Measurements from ENCODE around the gene CYP51A1. TPM values are rescaled to one million over a fixed set of nuclear protein-coding genes. Genes with fewer than 3 reads are reported as not detected.

CYP51A1 gene
- total and polyA plus RNA-seq, 2 of the 13 experiments (the other 11 are each of a cell fraction or from before 2014, with no cell fraction given): 15.4 to 260 TPM

DNA sequence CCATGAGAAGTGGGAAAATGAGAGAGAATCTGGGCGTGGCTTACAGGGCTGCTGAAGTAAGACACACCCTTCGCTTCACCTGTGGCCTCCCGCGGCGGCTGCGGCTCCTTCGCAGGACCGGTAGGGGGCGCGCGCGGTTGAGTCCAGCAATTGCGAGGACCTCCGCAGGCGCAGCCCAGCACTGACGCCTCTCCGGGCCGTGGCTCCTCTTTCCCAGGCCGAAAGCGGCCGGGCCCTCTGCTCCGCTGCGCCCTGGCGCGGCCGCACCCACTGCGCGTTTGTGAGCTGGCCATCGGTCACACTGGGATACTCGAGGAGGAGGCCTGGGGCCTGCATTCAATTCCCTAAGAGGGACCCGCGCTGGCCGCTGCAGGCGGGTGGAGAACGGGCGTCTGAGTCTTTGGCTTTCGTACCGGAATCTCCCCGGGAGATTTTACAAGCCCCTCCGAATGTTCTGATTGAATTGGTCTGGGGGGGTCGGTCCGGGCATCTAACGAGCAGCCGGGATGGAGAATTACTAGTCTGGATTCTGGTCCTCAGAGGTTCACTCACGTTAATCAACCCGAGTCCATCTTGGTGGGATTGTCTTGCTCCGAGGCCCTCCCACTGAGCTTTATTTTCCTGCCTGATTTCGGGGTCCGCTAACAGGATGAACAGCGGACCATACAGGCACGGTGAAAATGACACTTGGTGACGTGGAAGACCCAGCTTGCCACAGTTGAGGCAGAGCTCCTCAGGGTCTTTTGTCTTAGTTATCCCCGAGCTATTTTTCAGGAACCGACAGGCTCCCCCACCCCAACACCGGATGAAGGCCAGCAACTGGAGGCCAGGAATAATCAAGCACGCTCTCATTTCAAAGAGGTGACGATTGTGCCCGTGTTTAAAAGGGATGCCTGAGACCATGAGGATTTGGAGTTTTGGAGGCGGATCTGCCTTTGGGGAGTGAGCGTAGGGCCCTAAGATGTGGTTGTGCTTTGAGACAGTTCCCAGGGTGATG, 44.9 kb upstream of the CYP51A1 start, which contains the start of gene LRRD1 (continued):
- TF ChIP-seq NFAT5 (CRISPR knock-in tag; IDR thresholded peaks at IDR 0.05): peak; percentile 70; the same call in 1 of the 2 replicates
- TF ChIP-seq PAX8 (CRISPR knock-in tag; IDR thresholded peaks at IDR 0.05; ENCODE audit: borderline replicate concordance): no peak
- no peak for TF ChIP-seq SNAI1 (CRISPR knock-in tag; IDR thresholded peaks at IDR 0.05; ENCODE audit: borderline replicate concordance)
- TF ChIP-seq ZMAT5 (CRISPR knock-in tag; IDR thresholded peaks at IDR 0.05; ENCODE audit: borderline replicate concordance, low read depth): no peak
- no peak for TF ChIP-seq AKAP8 (CRISPR knock-in tag; IDR thresholded peaks at IDR 0.05)
- 0 out of 2 replicates have a peak, but pooled peaks have one; percentile 19 for TF ChIP-seq KLF11 (CRISPR knock-in tag; IDR thresholded peaks at IDR 0.05)
- 0 out of 2 replicates have a peak, but pooled peaks have one; percentile 63 for TF ChIP-seq ZFP82 (CRISPR knock-in tag; IDR thresholded peaks at IDR 0.05; ENCODE audit: borderline replicate concordance)
- no peak for TF ChIP-seq ZNF709 (CRISPR knock-in tag; IDR thresholded peaks at IDR 0.05)
- no peak for TF ChIP-seq PAF1 (CRISPR knock-in tag; IDR thresholded peaks at IDR 0.05)
- TF ChIP-seq RCOR2 (CRISPR knock-in tag; IDR thresholded peaks at IDR 0.05): 0 out of 2 replicates have a peak, but pooled peaks have one; percentile 34
- TF ChIP-seq ELF3 (CRISPR knock-in tag; IDR thresholded peaks at IDR 0.05): no peak
- TF ChIP-seq PITX1 (CRISPR knock-in tag; IDR thresholded peaks at IDR 0.05): no peak
- no peak for TF ChIP-seq FOXK2 (IDR thresholded peaks at IDR 0.05)
- TF ChIP-seq THAP8 (CRISPR knock-in tag; IDR thresholded peaks at IDR 0.05; ENCODE audit: borderline replicate concordance): no peak
- TF ChIP-seq SNAPC2 (CRISPR knock-in tag; IDR thresholded peaks at IDR 0.05): no peak
- 0 out of 2 replicates have a peak, but pooled peaks have one; percentile 32 for TF ChIP-seq NR2C2 (CRISPR knock-in tag; IDR thresholded peaks at IDR 0.05; ENCODE audit: borderline replicate concordance)
- TF ChIP-seq CREB1 (IDR thresholded peaks at IDR 0.05): no peak
- TF ChIP-seq CREB1 (CRISPR knock-in tag; IDR thresholded peaks at IDR 0.05): no peak
- no peak for TF ChIP-seq NFATC3 (CRISPR knock-in tag; IDR thresholded peaks at IDR 0.05)
- no peak for TF ChIP-seq SRSF4 (IDR thresholded peaks at IDR 0.05; ENCODE audit: low read depth, low read length, poor library complexity, severe bottlenecking)
- TF ChIP-seq AHR (CRISPR knock-in tag; IDR thresholded peaks at IDR 0.05): 0 out of 2 replicates have a peak, but pooled peaks have one; percentile 35
- peak; percentile 87 for TF ChIP-seq ZNF331 (CRISPR knock-in tag; IDR thresholded peaks at IDR 0.05)

All from HepG2 (cell line).